Activated CD4-positive, alpha-beta T cell treated with anti-CD3 and anti-CD28 coated beads, Interleukin-2, amount 50 U/mL, for 24 hours (primary cell): ENCODE measurements around the gene UBE2K.
"Not testable (repeated sequence)": the region's sequence is repeated elsewhere in the genome, so short reads cannot be mapped to it uniquely, and the experiment has no call there.

Experiments
- DNase-seq, 2 donors: peaks; one replicate each; pipeline ENCODE4 v3.0.0-alpha.2; 2020; ENCODE audit warnings: low read depth in 1 of 2, low spot score in 1 of 2

UBE2K gene

DNA sequence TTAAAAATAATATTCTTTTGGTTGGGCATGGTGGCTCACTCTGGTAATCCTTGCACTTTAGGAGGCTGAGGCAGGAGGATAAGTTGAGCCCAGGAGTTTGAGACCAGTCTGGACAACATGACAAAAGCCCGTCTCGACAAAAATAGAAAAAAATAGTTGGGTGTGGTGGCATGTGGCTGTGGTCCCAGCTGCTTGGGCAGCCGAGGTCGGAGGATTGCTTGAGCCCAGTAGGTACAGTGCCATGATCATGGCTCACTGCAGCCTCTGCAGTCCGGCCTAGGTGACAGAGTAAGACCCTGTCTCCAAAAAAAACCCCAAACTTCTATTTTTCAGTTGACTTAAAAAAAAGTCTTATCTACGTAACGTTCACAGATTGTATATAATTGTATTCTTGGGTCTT lies 23.9 kb downstream of the UBE2K start:
- no peak for DNase-seq

- DNase-seq = no peak
Observed at GRCh38 chr4:39729557-39729956, 31.6 kb downstream of the UBE2K start.

- no peak for DNase-seq
Observed at GRCh38 chr4:39730072-39730471, 32.1 kb downstream of the UBE2K start.

GRCh38 chr4:39731908-39732307 lies 34.0 kb downstream of the UBE2K start:
- no peak for DNase-seq

DNA sequence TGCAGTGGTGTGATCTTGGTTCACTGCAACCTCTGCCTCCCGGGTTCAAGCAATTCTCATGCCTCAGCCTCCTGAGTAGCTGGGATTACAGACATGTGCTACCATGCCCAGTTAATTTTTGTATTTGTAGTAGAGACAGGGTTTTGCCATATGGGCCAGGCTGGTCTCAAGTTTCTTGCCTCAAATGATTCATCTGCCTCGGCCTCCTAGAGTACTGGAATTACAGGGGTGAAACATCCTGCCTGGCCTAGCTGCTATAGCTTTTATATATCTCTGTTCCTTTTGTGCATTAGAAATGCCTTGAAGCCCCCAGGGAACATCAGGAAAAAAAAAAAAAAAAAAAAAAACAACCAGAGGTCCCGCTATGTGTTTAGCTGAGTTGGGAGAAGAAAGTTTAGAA lies 34.8 kb downstream of the UBE2K start:
- DNase-seq = no peak

GRCh38 chr4:39739591-39739990 lies 41.7 kb downstream of the UBE2K start:
- not testable (repeated sequence) for DNase-seq

DNA sequence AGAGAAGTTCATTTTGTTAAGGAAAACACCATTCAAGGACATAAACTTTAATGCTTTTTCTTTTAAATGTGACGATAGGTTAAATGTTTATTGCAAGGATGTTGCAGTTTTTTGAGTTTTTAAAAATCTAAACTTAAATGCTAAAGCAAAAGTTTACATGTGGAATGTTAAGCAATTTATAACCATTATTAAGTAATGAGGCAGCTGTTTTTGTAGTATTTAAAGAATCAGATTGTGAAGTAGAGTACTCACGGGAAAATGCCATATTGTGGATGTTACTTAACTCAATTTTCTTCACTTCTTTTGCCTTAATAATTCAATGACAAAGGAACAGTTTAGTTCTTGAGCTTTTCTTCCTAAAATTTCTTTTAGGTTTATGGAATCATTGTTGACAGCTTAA lies 43.5 kb downstream of the UBE2K start:
- DNase-seq = no peak

DNA sequence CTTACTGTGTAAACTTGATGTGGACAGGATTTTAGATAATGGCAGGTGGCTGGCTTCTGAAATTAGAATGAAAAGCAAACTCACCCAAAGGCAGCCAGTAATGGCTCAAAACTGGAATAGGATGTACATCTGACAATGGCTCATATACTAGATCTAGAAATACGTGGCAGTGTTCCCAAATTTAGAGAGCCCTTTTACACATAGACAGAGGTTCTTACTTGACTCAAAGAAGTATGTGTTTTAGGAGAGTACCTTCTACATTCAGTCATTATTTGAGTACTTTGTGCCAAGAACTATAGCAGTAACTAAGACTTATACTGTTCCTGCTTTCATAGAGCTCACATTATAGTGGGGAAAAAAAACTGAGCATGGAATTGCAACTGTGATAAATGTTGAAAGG lies 48.0 kb downstream of the UBE2K start:
- no peak for DNase-seq

- DNase-seq = no peak
Observed at GRCh38 chr4:39750216-39750615, 52.3 kb downstream of the UBE2K start.

- DNase-seq = no peak
Observed at GRCh38 chr4:39754309-39754708, 56.4 kb downstream of the UBE2K start.

- DNase-seq = no peak
Observed at GRCh38 chr4:39756159-39756558, 58.2 kb downstream of the UBE2K start.

DNA sequence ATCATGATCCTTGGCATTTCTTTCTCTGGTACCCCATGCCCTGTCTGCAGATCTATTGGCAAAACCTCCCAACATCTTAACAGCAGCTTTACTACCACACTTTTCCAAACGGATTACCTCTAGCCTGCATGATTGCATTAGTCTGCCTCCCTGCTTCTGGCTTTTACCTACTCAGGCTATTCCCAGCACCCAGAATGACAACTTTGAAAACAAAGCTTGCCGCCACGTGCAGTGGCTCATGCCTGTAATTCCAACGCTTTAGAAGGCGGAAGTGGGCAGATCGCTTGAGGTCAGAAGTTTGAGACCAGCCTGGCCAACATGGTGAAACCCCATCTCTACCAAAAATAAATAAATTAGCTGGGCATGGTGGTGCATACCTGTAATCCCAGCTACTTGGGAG lies 60.2 kb downstream of the UBE2K start:
- DNase-seq = no peak

- no peak for DNase-seq
Observed at GRCh38 chr4:39759569-39759968, 61.6 kb downstream of the UBE2K start.

- DNase-seq = no peak
Observed at GRCh38 chr4:39761005-39761667, 63.2 kb downstream of the UBE2K start.

- no peak for DNase-seq
Observed at GRCh38 chr4:39763714-39764572, 66.0 kb downstream of the UBE2K start.

GRCh38 chr4:39770005-39770404 lies 72.1 kb downstream of the UBE2K start:
- DNase-seq = no peak

- DNase-seq = no peak
Observed at GRCh38 chr4:39770471-39770870, 72.5 kb downstream of the UBE2K start.

DNA sequence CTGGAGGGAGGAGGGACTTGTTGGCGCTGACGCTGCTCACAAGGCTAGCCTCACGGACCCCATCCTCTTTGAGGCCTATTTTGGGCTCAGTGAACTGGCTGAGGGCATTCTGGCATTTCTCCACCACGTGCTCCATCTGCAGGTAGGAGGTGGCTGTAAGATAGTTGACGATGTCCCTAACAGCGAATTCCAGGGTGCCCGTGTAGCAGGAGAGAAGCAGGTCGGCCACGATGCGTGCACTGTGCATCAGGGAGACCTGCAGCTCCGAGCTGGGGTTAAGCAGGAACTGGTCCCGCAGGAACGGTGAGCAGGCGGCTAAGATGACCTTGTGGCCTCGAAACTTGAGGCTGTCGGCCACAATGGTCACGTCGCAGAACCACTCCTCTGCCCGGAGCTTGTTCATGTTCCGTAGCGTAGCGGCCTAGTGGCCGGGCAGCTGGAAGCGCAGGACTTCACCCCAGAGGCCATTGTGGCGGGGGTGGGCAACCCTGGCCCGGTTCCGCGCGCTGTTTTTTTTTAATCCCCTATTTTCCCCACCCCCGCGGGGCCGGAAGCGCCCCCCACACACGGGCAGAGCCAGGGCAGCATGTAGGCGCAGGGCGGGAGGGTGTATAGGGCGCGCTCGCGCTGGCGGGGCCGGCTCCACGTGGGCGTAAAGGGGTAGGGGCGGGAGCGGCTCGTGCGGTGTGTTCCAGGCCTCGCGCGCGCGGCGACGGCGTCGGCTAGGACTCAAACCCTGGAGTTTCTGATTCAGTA lies 73.2 kb downstream of the UBE2K start:
- no peak for DNase-seq

DNA sequence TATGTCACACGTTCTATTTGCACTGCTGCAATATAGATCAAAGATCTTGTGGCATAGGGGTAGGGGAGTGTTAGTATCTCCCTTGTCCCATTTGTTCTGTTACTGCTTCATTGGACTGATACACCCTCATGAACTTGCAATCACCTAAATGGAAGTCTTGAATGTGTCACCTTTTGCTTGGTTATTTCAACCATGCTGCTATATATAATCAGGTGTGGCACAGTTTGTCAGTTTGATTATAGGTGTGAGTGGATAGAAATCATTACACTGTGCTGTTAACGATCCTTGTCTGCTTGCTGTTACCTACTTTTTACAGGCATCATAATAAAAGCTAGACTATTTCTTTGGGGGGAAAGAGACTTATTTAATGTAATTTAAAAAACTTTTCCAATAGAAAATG lies 84.1 kb downstream of the UBE2K start:
- not testable (repeated sequence) for DNase-seq

- no peak for DNase-seq
Observed at GRCh38 chr4:39785083-39785482, 87.1 kb downstream of the UBE2K start.

DNA sequence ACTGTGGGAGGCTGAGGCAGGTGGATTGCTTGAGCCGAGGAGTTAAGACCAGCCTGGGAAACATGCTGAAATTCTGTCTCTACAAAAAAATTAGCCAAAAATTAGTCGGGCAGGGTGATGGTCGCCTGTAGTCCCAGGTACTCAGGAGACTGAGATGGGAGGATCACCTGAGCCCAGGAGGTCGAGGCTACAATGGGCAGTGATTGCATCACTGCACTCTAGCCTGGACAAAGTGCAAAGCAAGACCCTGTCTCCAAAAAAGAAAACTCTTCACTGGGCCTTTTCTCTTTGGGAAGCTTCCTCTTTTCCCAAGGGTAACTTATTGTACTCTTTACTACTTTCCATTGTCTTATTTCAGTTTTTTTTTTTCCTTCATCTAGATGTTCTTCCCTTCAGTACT lies 88.9 kb downstream of the UBE2K start:
- no peak for DNase-seq

GRCh38 chr4:39792128-39792527 lies 94.2 kb downstream of the UBE2K start:
- no peak for DNase-seq
